Measurements from ENCODE around the gene CPA2. TPM values are rescaled to one million over a fixed set of nuclear protein-coding genes. Genes with fewer than 3 reads are reported as not detected.
"Not testable (repeated sequence)": the region's sequence is repeated elsewhere in the genome, so short reads cannot be mapped to it uniquely, and the experiment has no call there.

CPA2 gene
- total RNA-seq, 1 experiment from 2014 or later: not detected

DNA sequence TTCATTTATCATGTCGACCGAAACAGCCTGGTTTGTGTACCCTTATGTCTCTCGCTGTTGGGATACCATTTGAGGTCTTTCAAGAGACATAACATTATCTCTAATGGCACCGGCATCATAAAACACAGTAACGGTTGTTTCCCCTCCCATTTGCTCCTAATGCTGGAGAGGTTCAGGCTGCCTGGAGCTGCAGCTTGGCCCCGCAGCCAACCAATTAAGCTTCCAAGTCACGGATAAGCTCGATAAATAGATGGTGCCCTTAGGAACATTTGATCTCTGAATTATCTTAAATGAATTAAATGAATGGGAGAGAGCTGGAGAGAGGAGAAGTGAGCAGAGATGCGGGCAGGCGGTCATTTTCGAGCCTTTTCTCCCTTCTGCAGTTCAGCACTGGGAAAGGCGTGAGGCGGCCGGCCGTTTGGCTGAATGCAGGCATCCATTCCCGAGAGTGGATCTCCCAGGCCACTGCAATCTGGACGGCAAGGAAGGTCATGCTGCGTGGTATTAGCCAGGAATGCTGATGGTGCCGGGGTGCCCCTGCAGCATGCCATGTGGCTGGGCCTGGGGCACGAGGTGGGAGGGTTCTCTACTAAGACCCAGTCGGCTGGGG, 38.9 kb downstream of the CPA2 start:
- H3K4me1 Mint-ChIP-seq (ENCODE audit: insufficient read depth, unreplicated experiment): no peaks in the 10 kb centered on the region
- no peaks in the 10 kb centered on the region for H3K27me3 Mint-ChIP-seq (ENCODE audit: insufficient read depth, unreplicated experiment)
- CTCF ChIA-PET: interaction anchor here (1.5 kb wide), 1 partner anchor 27 kb away, joined by 3 read pairs; no protein-coding TSS in a partner anchor
- no peaks in the 10 kb centered on the region for H3K36me3 Mint-ChIP-seq (ENCODE audit: insufficient read depth, unreplicated experiment)
- DNase-seq (ENCODE audit: unreplicated experiment): no peak
- intact Hi-C loops (cut with micrococcal nuclease): no loop called here
- no peak overlapping the region for H3K27ac Mint-ChIP-seq (ENCODE audit: low read depth, unreplicated experiment)
- BruUV-seq (replicated peaks): no TSS peak
- TF ChIP-seq, protein P1, sequence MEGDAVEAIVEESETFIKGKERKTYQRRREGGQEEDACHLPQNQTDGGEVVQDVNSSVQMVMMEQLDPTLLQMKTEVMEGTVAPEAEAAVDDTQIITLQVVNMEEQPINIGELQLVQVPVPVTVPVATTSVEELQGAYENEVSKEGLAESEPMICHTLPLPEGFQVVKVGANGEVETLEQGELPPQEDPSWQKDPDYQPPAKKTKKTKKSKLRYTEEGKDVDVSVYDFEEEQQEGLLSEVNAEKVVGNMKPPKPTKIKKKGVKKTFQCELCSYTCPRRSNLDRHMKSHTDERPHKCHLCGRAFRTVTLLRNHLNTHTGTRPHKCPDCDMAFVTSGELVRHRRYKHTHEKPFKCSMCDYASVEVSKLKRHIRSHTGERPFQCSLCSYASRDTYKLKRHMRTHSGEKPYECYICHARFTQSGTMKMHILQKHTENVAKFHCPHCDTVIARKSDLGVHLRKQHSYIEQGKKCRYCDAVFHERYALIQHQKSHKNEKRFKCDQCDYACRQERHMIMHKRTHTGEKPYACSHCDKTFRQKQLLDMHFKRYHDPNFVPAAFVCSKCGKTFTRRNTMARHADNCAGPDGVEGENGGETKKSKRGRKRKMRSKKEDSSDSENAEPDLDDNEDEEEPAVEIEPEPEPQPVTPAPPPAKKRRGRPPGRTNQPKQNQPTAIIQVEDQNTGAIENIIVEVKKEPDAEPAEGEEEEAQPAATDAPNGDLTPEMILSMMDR (IDR thresholded peaks at IDR 0.05; ENCODE audit: unreplicated experiment): no peak
- no peak overlapping the region for H3K4me3 Mint-ChIP-seq (ENCODE audit: unreplicated experiment)
- POLR2A ChIA-PET: interaction anchor here (0.9 kb wide), 1 partner anchor 9 kb away, joined by 3 read pairs; no protein-coding TSS in a partner anchor
- H3K9me3 Mint-ChIP-seq (ENCODE audit: unreplicated experiment): no peaks in the 10 kb centered on the region

DNA sequence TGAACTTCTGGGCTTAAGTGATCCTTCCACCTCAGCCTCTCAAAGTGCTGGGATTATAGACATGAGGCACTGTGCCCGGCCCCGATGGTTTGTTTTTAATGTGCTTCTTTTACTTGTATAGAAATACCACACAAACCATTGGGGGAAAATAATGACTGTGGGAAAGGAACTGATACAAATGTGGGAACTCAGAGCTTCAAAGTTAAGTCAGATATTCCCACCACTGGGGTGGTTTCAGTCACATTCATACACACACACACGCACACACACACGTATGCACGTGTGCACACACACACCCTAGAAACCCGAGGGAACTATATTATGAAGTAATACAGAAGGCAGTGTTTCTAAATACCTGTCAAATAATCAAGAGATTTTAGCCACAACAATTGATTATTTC, 43.3 kb downstream of the CPA2 start:
- Mint-ChIP-seq H3K9me3 (ENCODE audit: unreplicated experiment) (no peaks in the 10 kb centered on the region), H3K27me3 (ENCODE audit: insufficient read depth, unreplicated experiment) (no peaks in the 10 kb centered on the region), H3K36me3 (ENCODE audit: insufficient read depth, unreplicated experiment) (no peaks in the 10 kb centered on the region), H3K27ac (ENCODE audit: low read depth, unreplicated experiment) (no peak overlapping the region), H3K4me3 (ENCODE audit: unreplicated experiment) (no peak overlapping the region), H3K4me1 (ENCODE audit: insufficient read depth, unreplicated experiment) (no peaks in the 10 kb centered on the region)
- no peak for DNase-seq (ENCODE audit: unreplicated experiment)
- POLR2A ChIA-PET: interaction anchor here (0.7 kb wide), 1 partner anchor 517 kb away, joined by 3 read pairs; no protein-coding TSS in a partner anchor
- BruUV-seq (replicated peaks): no TSS peak
- CTCF ChIA-PET: interaction anchor here (0.6 kb wide), 1 partner anchor 20 kb away, joined by 3 read pairs; no protein-coding TSS in a partner anchor
- TF ChIP-seq, protein P1 (IDR thresholded peaks at IDR 0.05; ENCODE audit: unreplicated experiment): no peak
- intact Hi-C loops (cut with micrococcal nuclease): no loop called here

DNA sequence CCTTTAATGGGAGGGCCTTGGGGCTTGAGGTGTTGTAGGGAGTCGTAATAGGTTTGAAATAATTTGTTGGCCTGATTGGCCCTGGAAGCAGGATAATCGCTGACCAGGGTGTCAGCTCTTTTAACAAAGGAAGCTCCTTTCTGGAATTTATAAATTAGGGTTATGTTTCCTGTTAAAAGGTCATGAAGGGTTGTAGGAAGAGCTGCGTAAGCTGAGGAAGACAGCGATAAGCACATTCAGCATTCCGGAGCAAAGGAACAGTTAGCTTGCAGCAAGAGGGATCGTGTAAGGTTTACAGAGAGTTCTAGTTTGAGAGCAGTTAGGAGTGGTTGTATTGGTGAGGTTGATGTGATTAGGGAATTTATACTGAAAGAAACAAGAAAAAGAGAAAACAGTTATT, 47.6 kb downstream of the CPA2 start:
- no TSS peak for BruUV-seq (replicated peaks)
- DNase-seq (ENCODE audit: unreplicated experiment): no peak
- Mint-ChIP-seq H3K27ac (ENCODE audit: low read depth, unreplicated experiment) (no peak overlapping the region), H3K36me3 (ENCODE audit: insufficient read depth, unreplicated experiment) (no peaks in the 10 kb centered on the region), H3K4me1 (ENCODE audit: insufficient read depth, unreplicated experiment) (no peaks in the 10 kb centered on the region), H3K27me3 (ENCODE audit: insufficient read depth, unreplicated experiment) (no peaks in the 10 kb centered on the region), H3K4me3 (ENCODE audit: unreplicated experiment) (no peak overlapping the region), H3K9me3 (ENCODE audit: unreplicated experiment) (no peaks in the 10 kb centered on the region)
- CTCF ChIA-PET: interaction anchor here (0.6 kb wide), 2 partner anchors 227 to 257 kb away, joined by 5 read pairs; no protein-coding TSS in a partner anchor
- TF ChIP-seq, protein P1 (IDR thresholded peaks at IDR 0.05; ENCODE audit: unreplicated experiment): no peak
- intact Hi-C loops (cut with micrococcal nuclease): no loop called here
- POLR2A ChIA-PET: interaction anchor here (0.7 kb wide), 1 partner anchor 9 kb away, joined by 3 read pairs; no protein-coding TSS in a partner anchor

DNA sequence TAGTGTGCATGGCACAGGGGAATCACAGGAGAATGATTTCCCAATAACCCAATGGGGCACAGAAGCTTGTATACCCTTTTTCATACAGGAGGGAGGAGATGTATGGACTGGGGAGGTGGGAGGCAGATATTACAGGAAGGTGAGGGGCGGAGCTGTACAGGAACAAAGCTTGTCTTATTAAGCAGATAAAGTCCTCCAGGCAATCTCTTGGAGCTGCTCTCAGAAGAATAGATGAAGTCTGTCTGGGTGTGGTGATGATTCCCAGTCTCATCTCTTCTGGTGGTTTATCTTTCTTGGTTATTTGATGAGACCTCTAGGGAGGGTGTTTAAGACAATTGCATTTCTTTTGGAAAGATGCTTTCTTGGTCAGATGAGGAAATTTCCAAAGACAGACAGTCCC, 52.9 kb downstream of the CPA2 start:
- Mint-ChIP-seq H3K27ac (ENCODE audit: low read depth, unreplicated experiment) (no peak overlapping the region), H3K4me3 (ENCODE audit: unreplicated experiment) (no peak overlapping the region), H3K4me1 (ENCODE audit: insufficient read depth, unreplicated experiment) (no peaks in the 10 kb centered on the region), H3K27me3 (ENCODE audit: insufficient read depth, unreplicated experiment) (no peaks in the 10 kb centered on the region), H3K9me3 (ENCODE audit: unreplicated experiment) (no peaks in the 10 kb centered on the region), H3K36me3 (ENCODE audit: insufficient read depth, unreplicated experiment) (no peaks in the 10 kb centered on the region)
- intact Hi-C loops (cut with micrococcal nuclease): no loop called here
- CTCF ChIA-PET: interaction anchor here (0.6 kb wide), 1 partner anchor 107 kb away, joined by 3 read pairs; no protein-coding TSS in a partner anchor
- no peak for DNase-seq (ENCODE audit: unreplicated experiment)
- POLR2A ChIA-PET: no interaction called here
- TF ChIP-seq, protein P1 (IDR thresholded peaks at IDR 0.05; ENCODE audit: unreplicated experiment): no peak
- BruUV-seq (replicated peaks): no TSS peak

DNA sequence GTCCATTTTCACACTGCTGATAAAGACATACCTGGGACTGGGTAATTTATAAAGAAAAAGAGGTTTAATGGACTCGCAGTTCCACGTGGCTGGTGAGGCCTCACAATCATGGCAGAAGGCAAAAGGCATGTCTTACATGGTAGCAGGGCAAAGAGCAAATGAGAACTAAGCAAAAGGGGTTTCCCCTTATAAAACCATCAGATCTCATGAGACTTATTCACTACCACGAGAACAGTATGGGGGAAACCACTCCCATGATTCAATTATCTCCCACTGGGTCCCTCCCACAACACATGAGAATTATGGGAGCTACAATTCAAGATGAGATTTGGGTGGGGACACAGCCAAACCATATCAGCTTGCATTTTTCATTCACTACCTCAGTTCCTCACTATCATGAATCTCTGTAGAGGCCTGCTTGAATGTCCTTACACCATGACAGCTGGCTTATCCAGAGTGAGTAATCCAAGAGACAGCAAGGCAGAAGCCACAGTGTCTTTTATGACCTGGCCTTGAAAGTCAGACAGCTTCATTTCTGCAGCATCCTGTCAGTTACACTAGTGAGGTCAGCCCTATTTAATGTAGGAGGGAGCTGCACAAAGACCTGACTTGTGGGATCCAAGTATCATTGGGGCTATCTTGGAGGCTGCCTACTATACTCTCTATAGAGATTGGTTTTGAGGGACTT, 55.0 kb downstream of the CPA2 start:
- H3K4me1 Mint-ChIP-seq (ENCODE audit: insufficient read depth, unreplicated experiment); H3K27me3 Mint-ChIP-seq (ENCODE audit: insufficient read depth, unreplicated experiment); H3K4me3 Mint-ChIP-seq (ENCODE audit: unreplicated experiment); BruUV-seq (replicated peaks); DNase-seq (ENCODE audit: unreplicated experiment); CTCF ChIA-PET; intact Hi-C loops (cut with micrococcal nuclease); H3K27ac Mint-ChIP-seq (ENCODE audit: low read depth, unreplicated experiment); H3K36me3 Mint-ChIP-seq (ENCODE audit: insufficient read depth, unreplicated experiment); H3K9me3 Mint-ChIP-seq (ENCODE audit: unreplicated experiment): not testable (repeated sequence)
- POLR2A ChIA-PET: interaction anchor here (0.7 kb wide), 1 partner anchor 69 kb away, joined by 4 read pairs; no protein-coding TSS in a partner anchor

Measured in MCF 10A (cell line).